Hypothalamus (tissue), 51 donors: ENCODE measurements around the gene PTCD1.
"Not testable (repeated sequence)": the region's sequence is repeated elsewhere in the genome, so short reads cannot be mapped to it uniquely, and the experiment has no call there.

ENCODE experiments used
- DNase-seq, 51 donors: peaks; one replicate each; lab custom pipeline; 2025; lab: John Stamatoyannopoulos, UW

The PTCD1 gene

DNA sequence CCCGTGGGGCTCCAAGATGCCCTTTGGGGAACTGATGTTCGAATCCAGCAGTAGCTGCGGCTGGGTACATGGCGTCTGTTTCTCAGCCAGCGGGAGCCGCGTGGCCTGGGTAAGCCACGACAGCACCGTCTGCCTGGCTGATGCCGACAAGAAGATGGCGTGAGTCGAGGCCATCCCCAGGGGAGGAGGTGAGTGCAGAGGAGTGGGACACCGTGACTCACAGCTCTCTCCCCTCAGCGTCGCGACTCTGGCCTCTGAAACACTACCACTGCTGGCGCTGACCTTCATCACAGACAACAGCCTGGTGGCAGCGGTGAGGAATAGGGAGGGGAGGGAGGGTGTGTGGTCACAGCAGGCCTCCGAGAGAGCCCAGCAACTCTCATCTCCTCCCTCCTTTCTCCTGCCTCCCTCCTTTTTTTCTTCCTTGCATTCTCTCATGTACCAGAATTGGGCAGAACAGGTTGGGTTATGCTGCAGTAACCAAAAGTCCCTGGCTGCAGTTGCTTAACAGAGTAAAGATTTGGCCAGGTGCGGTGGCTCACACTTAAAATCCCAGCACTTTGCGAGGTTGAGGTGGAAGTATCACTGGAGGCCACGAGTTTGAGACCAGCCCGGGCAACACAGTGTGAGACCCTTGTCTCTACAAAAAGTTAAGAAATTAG, 47.5 kb downstream of the PTCD1 start:
- no peak for DNase-seq

GRCh38 chr7:99389772-99390171, 48.8 kb downstream of the PTCD1 start:
- no peak for DNase-seq

GRCh38 chr7:99387912-99388311, 50.7 kb downstream of the PTCD1 start:
- DNase-seq: no peak

DNA sequence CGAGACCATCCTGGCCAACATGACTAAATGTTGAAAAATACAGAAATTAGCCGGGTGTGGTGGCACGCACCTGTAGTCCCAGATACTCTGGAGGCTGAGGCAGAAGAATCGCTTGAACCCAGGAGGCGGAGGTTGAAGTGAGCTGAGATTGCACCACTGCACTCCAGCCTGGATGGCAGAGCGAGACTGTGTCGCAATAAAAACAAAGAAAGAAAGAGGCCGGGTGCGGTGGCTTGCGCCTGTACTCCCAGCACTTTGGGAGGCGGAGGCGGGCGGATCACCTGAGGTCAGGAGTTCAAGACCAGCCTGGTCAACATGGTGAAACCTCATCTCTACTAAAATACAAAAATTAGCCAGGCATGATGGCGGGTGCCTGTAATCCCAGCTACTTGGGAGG, 51.4 kb downstream of the PTCD1 start:
- not testable (repeated sequence) for DNase-seq

DNA sequence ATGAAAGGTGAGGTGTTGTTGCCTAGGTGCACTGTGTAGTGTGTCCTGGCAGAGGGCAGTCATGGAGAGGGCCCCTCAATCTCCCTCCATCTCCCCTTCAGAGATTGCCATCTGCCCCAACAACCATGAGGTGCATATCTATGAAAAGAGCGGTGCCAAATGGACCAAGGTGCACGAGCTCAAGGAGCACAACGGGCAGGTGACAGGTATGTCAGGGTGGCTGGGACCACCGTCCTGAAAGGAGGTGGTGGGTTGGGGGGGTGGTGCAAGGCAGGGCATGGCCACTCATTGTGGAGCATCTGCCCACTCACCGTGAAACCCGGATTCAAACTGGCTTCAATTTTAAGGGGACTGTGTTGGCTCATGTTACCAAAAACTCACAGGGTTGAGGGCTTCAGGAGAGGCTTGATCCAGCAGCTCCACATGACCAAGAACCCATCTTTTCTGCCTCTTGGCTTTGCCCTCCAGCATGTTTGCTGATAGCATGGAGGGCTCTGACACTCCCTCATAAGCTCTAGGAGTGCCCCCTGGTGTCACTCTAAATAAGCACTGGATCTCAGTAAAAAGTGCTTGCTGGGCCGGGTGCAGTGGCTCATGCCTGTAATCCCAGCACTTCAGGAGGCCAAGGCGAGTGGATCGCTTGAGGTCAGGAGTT, 51.9 kb downstream of the PTCD1 start:
- DNase-seq: no peak

- no peak for DNase-seq
Observed at GRCh38 chr7:99385564-99385963, 53.0 kb downstream of the PTCD1 start.

DNA sequence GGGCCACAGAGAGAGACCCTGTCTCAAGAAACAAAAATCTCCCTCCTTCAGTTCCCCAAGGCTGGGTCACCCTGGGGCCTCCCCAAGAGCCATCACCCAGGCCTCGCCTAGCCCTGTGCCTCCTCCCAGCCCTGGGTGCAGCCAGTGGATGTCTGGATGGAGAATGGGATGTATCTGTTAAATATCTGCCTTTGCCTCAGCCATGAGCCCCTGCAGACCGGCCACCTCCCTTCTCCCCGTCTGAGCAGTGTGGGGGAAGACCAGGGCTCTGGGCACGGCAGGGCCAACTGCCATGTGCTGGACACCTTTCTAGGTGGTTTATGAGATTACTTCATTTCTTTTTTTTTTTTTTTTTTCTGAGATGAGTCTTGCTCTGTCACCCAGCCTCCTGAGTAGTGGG, 54.1 kb downstream of the PTCD1 start:
- no peak for DNase-seq

DNA sequence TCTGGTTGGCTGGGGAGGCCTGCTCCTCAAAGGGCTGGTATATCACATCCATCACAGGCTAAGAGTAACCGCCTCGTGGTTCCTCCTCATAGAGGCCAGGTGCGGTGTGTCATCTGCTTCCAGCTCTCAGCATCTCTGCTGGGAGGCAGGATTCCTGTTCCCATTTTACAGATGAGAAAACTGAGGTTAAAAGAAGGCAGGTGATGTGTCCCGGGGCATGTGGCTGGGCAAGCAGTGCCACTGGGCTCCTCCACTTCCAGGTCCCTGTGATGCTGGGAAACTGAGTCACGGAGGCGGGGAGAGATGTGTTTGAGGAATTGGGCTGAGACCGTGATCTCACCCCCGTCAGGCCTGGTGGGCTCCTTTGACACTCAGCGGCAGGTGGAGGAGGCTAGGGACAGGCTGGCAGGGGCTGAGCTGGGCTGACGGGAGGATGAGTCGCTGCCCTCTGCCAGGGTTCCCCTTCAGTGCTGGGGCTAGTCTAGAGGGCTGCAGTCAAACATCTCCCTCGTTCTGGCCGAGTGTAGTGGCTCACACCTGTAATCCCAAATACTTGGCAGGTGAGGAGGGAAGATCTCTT, 54.7 kb downstream of the PTCD1 start:
- no peak for DNase-seq

DNA sequence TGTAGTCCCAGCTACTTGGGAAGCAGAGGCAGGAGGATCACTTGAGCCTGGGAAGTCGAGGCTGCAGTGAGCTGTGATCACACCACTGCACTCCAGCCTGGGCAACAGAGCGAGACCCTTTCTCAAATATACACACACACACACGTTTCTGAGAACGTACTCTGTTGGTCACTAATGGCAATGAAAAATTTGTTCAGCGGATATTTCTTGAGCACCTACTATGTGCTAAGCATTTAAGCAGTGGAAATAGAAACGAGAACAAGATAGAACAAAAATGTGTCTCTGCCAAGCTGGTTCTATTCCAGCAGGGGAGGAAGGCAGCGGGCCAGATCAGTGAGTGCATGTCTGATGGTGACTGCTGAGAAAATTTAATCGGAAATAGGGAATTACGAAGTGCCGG, 55.4 kb downstream of the PTCD1 start:
- no peak for DNase-seq

DNA sequence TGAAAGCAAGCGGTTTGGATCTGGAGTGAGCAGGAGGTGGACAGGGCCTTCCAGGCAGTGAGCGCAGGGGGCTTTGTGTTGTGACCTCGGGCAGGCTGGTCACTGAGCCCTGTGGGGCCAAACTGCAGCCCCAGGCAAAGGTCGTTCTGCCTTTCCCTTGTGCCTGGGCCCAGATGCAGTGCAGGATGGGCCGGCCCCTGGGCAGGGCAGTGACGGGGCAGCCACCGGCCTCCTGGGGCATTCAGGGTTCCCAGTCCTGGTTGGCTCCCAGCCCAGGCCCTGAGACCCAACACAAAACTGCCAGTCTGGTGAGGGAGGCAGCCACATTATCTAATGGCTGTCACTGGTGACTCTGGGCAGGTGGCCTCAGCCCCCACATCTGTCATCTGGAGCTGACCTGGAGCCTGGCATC, 56.9 kb downstream of the PTCD1 start:
- DNase-seq: no peak

- no peak for DNase-seq
Observed at GRCh38 chr7:99380823-99381663, 57.6 kb downstream of the PTCD1 start.

DNA sequence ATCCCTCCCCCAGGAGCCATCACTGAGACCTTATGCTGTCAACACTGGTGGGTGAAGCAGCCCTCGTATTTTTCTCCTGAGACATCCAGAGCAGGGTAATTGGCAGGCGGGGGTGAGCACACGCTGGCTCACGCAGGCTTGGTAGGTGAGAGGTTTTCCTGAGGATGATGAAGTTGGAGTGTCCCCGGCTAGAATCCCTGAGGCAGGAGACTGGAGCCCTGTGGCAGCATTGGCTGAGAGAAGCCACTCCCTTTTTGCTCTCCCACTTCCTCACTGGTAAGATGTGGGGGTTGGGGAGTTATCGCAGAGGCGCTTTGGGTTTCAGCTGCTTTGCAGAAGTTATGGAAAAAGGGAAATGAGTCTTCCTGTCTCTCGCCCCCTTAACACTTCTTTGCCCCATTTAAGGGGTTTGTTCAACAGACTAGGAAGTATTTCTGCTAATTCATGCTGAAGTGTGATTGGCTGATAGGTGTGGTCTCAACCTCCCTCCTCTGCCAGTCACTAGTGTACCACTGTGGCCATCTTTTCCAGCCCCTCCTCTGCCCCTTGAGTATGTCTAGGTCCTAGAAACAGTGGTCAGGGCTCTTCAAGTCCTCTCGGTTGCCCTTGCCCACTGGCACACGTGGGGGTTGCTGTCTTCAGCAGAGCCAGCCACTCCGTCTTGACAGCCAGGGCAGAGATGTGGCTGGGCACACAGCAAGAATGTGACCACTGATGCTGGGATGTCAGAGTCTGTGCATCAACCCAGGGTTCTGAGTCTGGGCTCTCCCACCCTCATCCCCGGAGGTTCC, 58.4 kb downstream of the PTCD1 start:
- peak in 21 of 51 donors; percentile 7 to 68 (median 24) for DNase-seq

DNA sequence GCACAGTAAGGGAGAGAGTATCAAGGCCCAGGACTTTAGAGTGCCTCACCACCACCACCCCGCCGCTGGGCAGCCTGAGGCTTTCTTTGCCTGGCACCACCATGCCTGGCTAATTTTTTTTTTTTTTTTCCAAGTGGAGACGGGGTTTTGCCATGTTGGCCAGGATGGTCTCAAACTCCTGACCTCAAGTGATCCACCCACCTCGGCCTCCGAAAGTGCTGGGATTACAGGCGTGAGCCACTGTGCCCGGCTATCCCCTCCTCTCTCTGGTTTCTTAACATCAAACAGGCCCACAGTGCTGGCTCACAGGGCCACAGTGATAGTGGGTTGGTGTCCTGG, 58.9 kb downstream of the PTCD1 start:
- DNase-seq: not testable (repeated sequence)

DNA sequence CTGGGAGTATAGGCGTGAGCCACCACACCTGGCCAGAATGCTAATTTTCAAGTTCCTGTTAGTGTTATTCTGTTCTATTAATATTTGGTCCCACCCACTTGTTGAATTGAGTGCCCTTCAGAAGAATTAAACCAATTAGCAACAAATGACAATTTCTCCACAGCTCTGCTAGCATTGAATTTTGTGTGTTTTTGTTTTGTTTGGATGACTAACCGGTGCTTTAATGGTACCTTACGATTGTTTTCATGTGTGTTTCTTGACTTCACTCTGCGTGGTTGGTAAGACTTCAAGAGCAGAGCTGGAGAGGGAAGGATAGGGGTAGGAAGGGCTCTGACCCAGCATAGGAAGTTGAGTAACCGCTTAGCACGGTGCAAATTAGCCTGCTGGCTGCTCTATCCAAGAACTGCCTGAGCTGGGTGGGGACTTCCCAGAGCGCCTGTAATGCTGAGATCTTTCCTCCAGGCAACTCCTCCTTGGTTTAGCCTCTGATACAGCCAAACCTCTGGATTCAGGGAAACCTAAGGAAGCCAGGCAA, 59.5 kb downstream of the PTCD1 start:
- peak in 5 of 51 donors; percentile 9 to 45 (median 11) for DNase-seq

DNA sequence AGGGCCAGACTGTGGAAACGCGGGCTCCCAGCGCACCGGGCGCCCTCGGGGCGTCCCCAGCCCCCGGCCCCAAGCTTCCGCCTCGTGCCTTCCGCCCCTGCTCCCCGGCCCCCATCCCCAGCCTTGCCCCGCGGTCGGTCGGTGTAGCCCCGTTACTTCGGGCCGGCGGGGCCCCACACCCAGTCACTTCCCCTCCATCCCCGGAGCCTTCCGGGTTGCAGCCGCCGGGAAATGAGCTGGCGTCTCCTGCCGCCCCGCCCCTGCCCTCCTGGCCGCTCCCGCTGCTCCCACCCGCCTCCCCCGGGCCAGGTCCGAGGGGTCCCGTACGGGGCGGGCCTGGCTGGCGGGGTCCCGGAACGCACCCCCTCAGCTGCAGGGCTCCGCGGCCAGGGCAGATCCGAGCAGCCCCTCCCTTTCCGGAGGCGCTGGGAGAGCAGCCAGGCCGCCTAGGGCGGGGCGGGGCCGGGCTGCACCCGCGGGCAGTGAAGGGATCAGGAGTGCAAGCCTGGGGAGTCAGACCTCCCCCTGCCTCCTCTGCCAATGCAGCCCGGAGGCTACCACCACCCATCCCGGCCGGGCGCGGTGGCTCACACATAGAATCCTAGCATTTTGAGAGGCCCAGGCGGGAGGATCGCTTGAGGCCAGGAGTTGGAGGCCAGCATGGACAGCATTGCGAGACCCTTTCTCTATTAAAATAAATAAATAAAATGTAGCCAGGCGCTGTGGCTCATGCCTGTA, 63.4 kb downstream of the PTCD1 start:
- DNase-seq: peak in 40 of 51 donors; percentile 7 to 65 (median 35)

DNA sequence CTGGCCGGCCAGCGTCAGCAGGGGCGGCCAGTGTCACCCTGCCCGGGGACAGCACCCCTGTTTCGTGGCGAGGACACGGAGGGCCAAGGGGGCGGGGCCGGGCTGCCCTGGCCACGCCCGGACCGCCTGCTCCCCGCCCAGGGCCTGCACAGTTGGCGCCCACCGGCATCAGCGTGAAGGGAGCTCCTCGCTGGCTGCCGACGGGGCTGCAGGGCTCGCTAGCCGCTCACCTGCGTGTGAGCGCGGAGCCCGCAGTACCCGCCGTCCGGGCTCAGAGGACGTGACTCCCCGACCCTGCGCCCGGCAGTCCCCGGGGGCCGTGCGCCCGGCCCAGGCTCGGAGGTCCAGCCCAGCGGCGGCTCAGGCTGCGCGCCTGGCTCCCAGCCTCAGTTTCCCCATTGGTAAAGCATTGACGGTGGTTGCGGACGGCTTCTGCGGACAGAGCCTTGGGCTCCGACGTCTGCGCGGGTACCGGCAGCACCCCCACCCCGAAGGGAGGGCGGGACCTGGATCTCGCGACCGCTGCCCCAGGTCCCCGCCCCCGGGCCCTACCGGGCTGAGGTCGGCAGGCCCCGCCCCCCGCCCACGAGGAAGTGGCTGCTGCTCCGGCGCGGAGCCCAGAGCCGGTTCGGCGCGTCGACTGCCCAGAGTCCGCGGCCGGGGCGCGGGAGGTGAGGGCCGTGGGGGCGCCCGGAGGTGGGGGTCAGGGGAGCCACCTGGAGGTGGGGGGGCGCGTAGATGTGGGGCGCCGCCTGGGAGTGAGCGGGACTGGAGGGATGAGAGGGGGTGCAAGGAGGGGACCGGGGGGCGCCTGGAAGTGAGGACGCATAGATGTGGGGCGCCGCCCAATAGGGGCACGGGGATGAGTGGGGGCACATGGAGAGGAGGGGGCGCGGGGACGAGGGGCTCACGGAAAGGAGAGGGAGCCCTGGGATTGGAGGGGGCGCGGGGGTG, 64.2 kb downstream of the PTCD1 start, which contains the start of gene ARPC1B:
Gene ARPC1B (plus strand): TSS at position 620 of the 954 bp plus-strand sequence. CDS start 10,985 bp downstream, outside the sequence.
- peak in 22 of 51 donors; percentile 7 to 67 (median 32) for DNase-seq

- DNase-seq: no peak
Observed at GRCh38 chr7:99373091-99374066, 65.2 kb downstream of the PTCD1 start.
